Activated CD8-positive, alpha-beta memory T cell treated with anti-CD3 and anti-CD28 coated beads, Interleukin-2, amount 50 U/mL, for 4 hours (primary cell): ENCODE results near the gene ME3.
A peak's percentile ranks its signal among the peaks of the same experiment; 100 is the strongest.

ENCODE experiments used
- DNase-seq: peaks from one replicate; pipeline ENCODE4 v3.0.0-alpha.2; 2020

ME3 gene

GRCh38 chr11:86617502-86617901, 54.9 kb downstream of the ME3 start:
- DNase-seq = no peak

GRCh38 chr11:86615487-86615886, 56.9 kb downstream of the ME3 start:
- no peak for DNase-seq

DNA sequence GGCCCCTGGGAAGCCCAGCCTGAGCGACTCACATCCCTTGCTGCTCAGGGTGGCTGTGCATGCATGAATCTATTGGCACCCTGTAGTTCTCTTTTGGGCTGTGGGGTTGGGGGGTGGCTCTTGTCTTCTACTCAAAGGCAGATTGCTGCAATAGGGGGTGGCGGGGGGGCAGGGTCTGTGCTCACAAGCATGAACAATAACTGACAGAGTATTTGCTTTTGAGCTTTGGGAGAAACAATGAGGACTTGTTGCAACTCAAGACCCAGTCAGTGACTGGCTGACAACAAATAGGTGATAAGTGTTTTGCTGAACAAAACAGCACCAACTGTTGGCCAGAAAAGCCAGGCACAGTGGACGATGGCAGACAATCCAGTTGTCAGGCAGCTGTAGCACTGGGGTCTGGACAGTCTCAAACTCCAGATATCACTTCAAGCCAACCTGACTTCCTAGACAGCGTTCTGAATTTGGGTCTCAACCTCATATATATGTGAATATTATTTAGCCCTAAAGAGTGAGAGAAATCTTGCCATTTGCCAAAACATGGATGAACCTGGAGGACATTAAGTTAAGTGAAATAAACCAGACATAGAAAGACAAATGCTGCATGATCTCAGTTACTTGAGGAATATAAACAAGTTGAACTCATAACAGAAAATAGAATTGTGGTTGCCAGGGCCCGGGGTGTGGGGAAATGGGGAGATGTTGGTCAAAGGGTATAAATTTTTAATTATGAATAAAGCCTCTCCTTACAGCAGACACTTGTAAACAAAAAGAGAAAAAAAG, 61.7 kb downstream of the ME3 start:
- DNase-seq = no peak

GRCh38 chr11:86608251-86608799, 64.1 kb downstream of the ME3 start:
- no peak for DNase-seq

DNA sequence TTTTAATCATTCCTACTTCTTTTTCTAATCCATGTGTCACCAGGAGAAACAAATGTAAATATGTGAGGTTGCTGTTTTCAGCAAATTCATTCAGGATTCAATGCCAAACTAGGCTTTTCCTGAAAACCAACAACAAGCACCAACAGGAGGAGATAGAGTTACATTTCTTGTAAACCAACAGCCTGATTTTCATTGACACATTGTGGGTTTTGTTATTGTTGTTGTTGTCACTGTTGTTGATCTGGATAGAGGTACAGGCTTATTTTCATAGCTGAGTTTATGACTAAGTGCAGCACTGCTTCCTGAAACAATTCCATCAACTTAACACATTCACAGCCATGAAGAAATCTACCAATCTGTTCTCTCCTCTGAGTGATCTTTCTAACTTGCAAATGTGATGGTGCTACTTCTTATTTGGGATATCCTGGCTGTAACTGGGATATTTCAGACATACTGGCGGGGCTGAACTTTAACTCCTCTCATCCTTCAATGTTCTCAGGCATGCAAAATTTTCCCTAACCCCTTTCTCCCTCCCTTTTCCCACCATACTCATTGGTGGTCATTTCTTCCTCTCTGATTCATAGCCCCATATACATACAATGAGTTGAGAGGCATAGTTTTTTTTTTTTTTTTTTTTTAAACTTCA, 65.5 kb downstream of the ME3 start:
- DNase-seq = no peak

DNA sequence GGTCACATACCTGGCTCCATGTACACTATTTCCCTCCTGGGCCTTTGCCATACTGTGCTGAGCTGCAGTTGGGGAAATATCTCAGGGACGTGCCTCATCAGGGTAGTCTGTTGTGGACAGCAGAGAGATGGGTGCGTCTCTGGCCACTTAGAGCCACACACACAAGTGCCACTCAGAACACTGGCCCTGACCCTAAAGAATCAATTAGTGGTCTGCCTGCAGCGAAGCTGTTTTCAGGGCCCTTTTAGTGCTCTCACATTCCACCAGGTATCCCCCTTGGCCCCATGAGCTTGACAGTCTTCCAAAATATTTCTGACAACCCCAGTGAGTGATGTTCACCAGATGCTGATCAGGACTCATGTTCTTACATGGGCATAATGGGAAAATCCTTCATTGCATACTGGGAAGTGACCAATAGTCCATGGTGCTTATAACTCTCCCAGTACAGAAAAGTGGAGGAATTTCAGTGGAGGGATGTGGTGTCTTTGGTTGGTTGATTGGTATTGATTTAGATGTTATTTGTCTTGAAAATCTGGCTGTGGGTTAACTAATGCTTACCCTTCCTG, 66.1 kb downstream of the ME3 start:
- DNase-seq = no peak

- DNase-seq = no peak
These were observed 75.4 kb downstream of the ME3 start for GRCh38 chr11:86596861-86597586.

- no peak for DNase-seq
These were observed 76.5 kb downstream of the ME3 start for GRCh38 chr11:86595955-86596354.

GRCh38 chr11:86595451-86595850, 77.0 kb downstream of the ME3 start:
- no peak for DNase-seq

- no peak for DNase-seq
These were observed 77.7 kb downstream of the ME3 start for GRCh38 chr11:86594746-86595145.

DNA sequence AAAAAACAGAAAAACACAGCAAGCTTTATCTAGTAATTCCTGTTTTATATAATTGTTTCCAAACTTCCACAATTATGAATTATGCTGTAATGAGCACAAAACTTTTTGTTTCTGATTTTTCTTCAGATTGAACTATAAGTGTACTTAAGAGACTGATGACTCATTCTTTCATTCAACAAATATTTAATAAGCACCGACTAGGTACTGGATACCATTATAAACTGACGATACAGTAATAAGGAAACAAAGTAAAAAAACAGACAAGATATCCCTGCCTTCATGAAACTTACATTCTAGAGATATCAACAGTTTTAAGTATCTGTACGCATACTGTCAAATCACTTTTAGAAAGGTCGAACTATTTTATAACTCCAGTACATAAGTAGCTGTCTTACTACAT, 78.6 kb downstream of the ME3 start:
- no peak for DNase-seq

DNA sequence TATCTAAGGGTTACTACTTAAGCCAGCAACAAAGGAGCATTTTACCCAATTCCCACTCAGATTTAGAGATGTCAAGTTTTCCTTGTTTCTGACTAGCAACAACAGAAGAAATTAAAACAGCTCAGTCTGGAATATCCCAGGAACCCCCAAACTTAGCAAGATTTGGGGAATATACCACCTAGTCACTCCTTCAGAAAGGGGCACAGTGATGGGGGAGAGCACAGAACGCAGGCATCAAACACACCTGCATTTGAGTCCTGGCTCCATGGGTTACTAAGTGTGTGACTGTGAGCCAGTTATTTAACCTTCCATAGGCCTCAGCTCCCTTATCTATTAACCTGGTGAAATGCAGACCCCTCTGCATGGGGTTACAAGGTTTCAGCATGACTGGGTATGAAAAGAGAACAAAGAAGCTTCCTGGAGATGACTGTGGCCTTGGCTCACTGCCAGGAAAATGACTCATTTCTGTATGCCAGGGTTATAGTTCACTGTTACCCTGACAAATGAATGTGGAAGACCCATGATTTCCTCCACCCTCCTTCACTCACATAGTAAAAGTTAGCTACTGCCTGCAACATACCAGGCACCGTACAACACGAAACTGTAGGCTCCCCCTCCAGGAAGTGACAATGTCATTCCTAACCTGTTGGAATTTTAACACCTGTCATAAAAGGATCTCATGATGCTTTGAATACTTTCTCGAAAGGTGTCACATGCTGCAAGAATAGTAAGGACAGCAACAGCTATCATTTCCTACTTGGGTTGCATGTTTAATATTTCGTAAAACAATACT, 79.6 kb downstream of the ME3 start:
- peak; percentile 63 for DNase-seq

- no peak for DNase-seq
These were observed 80.3 kb downstream of the ME3 start for GRCh38 chr11:86592047-86592591.

DNA sequence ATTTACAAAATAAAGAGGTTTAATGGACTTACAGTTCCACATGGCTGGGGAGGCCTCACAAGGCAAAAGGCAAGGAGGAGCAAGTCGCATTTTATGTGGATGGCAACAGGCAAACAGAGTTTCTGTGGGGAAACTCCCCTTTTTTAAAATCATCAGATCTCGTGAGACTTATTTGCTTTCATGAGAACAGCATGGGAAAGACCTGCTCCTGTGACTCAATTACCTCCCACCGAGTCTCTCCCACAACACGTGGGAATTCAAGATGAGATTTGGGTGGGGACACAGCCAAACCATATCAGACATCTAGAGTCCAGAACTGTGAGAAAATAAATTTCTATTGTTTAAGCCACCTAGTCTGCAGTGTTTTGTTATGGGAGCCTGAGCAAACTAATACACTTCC, 80.8 kb downstream of the ME3 start:
- no peak for DNase-seq

DNA sequence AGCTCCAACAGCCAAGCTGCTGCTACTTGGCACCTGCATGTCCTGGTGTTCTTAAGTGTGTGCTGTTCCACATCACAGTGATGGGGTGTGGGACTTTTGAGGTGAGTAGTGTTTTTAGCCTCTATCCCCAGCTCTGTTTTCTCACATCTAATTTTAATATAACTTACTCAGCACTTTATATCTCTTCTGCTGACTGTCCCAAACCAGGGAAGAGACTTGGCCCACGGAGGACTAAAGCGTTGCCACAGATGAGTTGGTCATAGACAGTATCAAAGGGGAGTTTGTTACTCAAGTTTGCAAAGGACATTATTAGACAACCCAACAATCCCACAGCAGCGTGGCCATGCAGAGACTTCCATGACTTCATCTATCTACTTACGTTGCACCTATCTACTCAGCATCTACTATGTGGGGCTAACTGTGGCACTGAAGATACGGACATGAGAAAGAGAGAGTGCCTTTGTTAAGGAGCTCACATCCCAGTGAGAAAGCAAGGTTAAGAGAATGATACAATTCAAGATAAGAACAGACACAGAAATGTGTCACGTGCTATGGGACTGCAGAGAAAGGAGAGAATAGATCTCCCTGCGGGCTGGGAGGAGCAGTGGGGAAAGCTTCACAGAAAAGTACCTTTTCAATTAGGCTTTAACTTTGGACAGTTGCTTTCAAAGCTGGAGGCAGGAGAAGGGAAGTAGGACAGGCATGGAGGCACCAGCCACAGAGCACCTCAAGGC, 82.4 kb downstream of the ME3 start:
- DNase-seq = no peak

DNA sequence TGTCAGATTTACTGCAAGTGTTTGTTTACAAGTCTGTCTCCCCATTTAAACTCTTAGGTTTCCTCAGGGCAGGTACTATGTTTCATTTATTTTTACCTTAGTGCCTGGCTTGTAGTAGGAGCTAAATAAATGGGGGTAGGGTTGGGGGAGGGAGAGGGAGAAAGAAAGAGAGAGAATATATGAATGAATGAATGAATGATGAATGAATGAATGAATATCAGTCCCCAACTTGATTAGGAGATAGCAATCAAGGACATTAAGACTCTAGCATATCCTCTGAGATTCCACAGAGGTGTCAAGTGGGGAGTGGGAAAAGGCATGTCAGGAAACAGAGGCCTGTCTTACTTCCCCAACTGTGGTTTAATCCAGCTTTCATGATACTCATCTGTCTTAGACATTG, 83.2 kb downstream of the ME3 start:
- DNase-seq = no peak

DNA sequence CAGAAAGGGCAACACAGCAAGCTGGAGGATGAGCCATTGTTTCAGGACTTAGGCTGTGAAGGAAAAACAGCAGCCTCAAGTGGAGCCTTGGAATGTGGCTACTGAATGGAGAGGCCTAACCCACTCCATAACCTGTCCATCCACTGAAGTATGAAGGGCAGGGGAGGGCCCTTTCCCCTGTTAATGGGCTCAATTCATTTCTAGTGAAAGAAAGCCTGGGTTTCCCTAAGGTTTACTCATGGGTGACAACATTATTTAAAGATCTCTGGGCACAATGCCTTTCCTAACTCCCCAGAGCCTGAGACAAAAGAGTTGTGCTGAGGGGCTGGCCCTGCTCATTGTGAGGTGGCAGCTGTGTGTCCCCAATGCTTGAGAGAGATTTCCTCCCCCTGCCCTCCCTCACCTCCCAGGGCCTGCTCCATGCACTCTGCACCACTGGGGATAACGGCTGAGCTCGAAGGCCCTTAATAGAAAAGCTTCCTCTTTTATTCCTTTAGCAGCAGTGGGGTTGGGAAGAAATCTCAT, 83.8 kb downstream of the ME3 start:
- DNase-seq = no peak

- DNase-seq = no peak
These were observed 84.9 kb downstream of the ME3 start for GRCh38 chr11:86587264-86588193.

- DNase-seq = no peak
These were observed 86.1 kb downstream of the ME3 start for GRCh38 chr11:86586307-86586706.

DNA sequence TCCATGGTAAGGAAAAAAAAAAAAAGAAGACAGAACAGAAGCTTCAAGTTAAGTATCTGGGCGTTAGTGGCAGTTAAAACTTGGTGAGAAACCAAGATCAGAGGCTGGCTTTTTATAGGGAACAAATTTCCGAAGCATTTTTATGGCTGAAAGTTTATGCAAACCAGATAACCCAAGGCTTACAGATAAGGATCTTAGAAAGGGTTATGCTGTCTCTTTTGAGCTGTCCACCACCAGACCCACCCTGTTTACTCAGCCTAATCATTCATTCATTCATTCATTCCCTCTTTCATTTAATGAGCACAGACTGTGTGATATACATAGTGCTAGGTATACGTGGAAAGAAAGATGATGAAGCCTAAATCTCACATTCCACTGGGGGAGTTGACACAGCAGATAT, 89.5 kb downstream of the ME3 start:
- DNase-seq = no peak
